Measurements from ENCODE around the gene ADAMTS19. TPM values are rescaled to one million over a fixed set of nuclear protein-coding genes. Genes with fewer than 3 reads are reported as not detected.

ADAMTS19 gene
- under 0.01 and 0.35 TPM in 2 replicates for total RNA-seq

DNA sequence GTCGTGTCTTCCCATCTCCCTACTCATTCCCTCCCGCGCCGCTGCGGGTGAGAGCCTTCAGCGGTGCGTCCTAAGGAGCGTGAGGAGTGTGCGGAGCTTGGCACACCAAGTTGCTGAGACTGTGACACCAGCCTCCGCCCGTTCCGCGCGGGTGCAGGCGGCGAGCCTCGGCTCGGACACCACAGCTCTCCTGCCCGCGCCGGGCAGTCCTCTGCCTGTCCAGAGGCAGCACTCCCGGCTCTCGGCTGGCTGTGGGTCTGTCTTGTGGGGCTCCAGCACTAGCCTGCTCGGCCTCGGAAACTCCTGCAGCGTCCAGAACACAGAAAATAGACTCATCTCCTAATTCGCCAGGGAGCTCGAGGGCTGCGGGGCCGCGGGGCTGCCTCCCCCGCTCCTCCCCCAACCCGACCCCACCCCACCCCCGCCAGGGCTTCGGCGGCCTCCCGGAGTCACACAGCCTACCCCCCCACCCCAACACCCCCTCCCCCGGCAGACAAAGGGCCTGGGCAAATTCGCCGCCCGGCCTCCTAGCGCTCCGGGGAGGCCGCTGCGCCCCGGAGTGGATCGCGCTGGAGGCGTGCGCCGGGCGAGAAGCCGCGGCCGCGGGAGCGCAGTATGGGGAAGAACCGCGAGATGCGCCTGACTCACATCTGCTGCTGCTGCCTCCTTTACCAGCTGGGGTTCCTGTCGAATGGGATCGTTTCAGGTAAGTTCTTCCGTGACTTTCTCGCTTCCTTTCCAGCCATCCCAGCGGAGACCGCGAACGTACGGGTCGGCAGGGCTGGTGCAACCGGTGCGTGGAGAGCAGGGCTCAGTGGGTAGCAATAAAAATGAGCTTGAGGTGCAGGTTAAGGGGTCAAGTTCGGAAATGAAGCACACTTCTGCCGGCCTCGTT is at the start of gene ADAMTS19:
Gene ADAMTS19, plus strand, starts transcription at position 522 of the 895 bp plus-strand sequence. Its CDS starts 94 bp downstream, at position 616.

DNA sequence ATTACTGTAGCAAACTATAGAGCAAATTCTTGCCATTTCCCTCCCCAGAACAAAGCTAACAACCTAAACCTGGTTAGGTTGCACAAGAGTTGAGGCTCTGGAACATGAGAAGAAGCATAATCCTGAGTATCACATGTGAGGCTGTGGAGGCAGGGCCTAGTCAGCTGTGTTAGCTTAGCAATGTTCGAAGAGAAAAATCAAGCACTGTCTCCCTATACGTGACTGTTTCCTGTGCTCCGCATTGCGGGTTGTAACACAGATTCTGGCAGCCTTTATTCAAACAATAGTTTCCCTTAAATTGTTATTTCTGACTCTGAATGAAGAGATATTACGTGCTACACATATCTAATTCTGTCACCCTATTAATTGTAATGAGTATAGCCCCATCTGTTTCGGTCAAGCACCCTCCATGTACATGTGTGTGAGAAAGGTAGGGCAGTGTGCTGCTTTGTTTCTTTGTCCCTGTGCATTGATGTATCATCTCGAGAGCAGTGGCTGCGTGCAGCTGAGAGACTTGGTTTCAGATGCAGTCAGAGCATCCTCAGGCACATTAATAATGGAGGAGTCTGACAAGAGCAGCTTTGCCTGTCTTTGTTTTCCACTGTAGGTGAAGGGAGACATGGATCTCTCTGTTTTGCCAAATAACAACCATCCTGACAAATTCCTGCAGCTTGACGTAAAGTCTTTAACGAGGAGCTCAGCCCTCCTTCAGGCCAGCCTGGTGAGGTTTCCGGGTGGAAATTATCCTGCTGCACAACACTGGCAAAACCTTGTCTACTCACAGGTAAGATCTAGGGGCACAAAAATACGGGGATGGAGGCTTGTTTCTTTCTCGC is 287.7 kb downstream of the ADAMTS19 start, which contains the start of gene MINAR2:
Gene MINAR2, plus strand, starts transcription at position 523 of the 836 bp plus-strand sequence. Its CDS starts 97 bp downstream, at position 620.

Measured in airway epithelial cell (primary cell).